ENCODE results near the gene USH1G. TPM values are rescaled to one million over a fixed set of nuclear protein-coding genes. Genes with fewer than 3 reads are reported as not detected.

The USH1G gene
- polyA plus RNA-seq, 1 donor from 2014 or later: not detected

DNA sequence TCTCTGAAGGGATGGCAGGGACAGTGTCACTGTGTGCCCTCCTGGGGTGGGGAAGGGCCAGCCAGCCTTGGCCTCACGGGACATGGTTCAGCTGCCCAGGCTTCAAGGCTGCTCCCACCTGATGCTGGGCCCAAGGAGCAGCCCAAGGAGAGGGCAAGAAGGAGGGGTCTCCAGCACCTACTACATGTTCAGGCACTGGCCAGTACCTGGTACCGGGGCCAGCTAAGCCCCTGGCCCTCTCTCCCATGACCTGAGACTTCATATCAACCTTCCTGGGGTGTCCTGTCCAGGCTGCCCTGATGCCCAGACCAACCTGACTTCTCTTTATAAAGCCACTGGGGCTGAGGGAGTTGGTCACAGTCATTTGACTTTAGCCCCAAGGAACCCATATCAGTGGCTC is 1.3 kb downstream of the USH1G start:
- Histone ChIP-seq H3K9ac (ENCODE audit: low read length) (no peak overlapping the region), H3F3A (ENCODE audit: insufficient read depth, low read length, poor library complexity, severe bottlenecking) (no peaks in the 10 kb centered on the region), H3K9me2 (ENCODE audit: insufficient read depth, low read length) (no peaks in the 10 kb centered on the region), H3K4me3 (ENCODE audit: low read length) (no peak overlapping the region), H3K9me3 (ENCODE audit: low read length) (no peaks in the 10 kb centered on the region), H4K20me1 (ENCODE audit: insufficient read depth) (no peaks in the 10 kb centered on the region), H3K27me3 (ENCODE audit: insufficient read depth, low read depth, low read length) (peaks cover 45% of the 10 kb centered on the region), H2AFZ (ENCODE audit: low read depth, low read length) (no peak overlapping the region), H3K36me3 (ENCODE audit: insufficient read depth, low read length) (no peaks in the 10 kb centered on the region), H3K4me2 (ENCODE audit: low read length) (no peak overlapping the region), H3K27ac (ENCODE audit: low read length) (no peak overlapping the region), H3K79me2 (replicated peaks; ENCODE audit: insufficient read depth, low read length) (no peaks in the 10 kb centered on the region)
- TF ChIP-seq SMC3 (conservative IDR thresholded peaks at IDR 0.05; ENCODE audit: poor library complexity) (no peak), MXI1 (conservative IDR thresholded peaks at IDR 0.05; ENCODE audit: poor library complexity, severe bottlenecking) (no peak), POLR2AphosphoS5 (IDR thresholded peaks at IDR 0.05) (no peak), EZH2 (IDR thresholded peaks at IDR 0.05; ENCODE audit: borderline replicate concordance, insufficient read depth, low read length, poor library complexity, severe bottlenecking) (no peak), RAD21 (conservative IDR thresholded peaks at IDR 0.05) (no peak), TAF1 (IDR thresholded peaks at IDR 0.05; ENCODE audit: low read depth) (no peak), CTCF (IDR thresholded peaks at IDR 0.05; ENCODE audit: poor library complexity, severe bottlenecking) (no peak), EP300 (conservative IDR thresholded peaks at IDR 0.05; ENCODE audit: poor library complexity, severe bottlenecking) (no peak)
- TF ChIP-seq, protein P1, sequence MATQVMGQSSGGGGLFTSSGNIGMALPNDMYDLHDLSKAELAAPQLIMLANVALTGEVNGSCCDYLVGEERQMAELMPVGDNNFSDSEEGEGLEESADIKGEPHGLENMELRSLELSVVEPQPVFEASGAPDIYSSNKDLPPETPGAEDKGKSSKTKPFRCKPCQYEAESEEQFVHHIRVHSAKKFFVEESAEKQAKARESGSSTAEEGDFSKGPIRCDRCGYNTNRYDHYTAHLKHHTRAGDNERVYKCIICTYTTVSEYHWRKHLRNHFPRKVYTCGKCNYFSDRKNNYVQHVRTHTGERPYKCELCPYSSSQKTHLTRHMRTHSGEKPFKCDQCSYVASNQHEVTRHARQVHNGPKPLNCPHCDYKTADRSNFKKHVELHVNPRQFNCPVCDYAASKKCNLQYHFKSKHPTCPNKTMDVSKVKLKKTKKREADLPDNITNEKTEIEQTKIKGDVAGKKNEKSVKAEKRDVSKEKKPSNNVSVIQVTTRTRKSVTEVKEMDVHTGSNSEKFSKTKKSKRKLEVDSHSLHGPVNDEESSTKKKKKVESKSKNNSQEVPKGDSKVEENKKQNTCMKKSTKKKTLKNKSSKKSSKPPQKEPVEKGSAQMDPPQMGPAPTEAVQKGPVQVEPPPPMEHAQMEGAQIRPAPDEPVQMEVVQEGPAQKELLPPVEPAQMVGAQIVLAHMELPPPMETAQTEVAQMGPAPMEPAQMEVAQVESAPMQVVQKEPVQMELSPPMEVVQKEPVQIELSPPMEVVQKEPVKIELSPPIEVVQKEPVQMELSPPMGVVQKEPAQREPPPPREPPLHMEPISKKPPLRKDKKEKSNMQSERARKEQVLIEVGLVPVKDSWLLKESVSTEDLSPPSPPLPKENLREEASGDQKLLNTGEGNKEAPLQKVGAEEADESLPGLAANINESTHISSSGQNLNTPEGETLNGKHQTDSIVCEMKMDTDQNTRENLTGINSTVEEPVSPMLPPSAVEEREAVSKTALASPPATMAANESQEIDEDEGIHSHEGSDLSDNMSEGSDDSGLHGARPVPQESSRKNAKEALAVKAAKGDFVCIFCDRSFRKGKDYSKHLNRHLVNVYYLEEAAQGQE (IDR thresholded peaks at IDR 0.05; ENCODE audit: borderline replicate concordance): no peak

DNA sequence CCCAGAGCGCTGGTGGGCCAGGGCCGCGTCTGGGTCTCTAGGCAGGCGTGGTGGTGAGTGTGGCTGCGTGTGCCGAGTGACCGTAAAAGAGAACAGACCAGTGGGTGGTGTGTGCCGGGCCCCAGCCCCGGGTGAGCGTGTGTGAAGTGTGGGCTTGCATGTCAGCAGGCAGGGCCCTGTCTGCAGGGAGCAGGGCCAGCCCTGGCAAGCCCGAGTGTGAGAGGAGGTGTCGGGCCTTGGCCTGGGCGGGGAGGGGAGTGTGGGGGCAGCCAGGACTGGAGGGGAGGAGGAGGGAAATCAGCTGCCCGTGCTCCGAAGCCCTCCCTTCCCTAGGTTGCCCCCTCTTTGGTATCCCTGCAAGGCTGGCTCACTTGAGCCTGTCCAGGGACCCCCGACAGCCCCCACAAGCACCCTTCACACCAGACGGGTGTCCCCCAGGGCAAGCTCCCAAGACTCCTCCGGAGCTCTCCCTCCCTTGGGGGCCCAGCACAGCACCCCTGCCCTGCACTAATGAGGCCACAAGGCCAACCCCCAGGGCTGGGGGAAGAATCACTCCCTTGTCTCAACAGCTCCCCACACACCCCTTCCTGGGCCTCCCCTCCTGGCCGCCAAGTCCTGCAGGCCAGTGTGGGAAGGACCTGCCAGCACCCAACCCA is 1.9 kb downstream of the USH1G start:
- TF ChIP-seq SMC3 (conservative IDR thresholded peaks at IDR 0.05; ENCODE audit: poor library complexity) (no peak), MXI1 (conservative IDR thresholded peaks at IDR 0.05; ENCODE audit: poor library complexity, severe bottlenecking) (no peak), POLR2AphosphoS5 (IDR thresholded peaks at IDR 0.05) (no peak), TAF1 (IDR thresholded peaks at IDR 0.05; ENCODE audit: low read depth) (no peak), EZH2 (IDR thresholded peaks at IDR 0.05; ENCODE audit: borderline replicate concordance, insufficient read depth, low read length, poor library complexity, severe bottlenecking) (no peak), EP300 (conservative IDR thresholded peaks at IDR 0.05; ENCODE audit: poor library complexity, severe bottlenecking) (no peak), CTCF (IDR thresholded peaks at IDR 0.05; ENCODE audit: poor library complexity, severe bottlenecking) (no peak), RAD21 (conservative IDR thresholded peaks at IDR 0.05) (no peak)
- TF ChIP-seq, protein P1 (IDR thresholded peaks at IDR 0.05; ENCODE audit: borderline replicate concordance): no peak
- Histone ChIP-seq H3K9me3 (ENCODE audit: low read length) (no peaks in the 10 kb centered on the region), H3K9me2 (ENCODE audit: insufficient read depth, low read length) (no peaks in the 10 kb centered on the region), H3K79me2 (replicated peaks; ENCODE audit: insufficient read depth, low read length) (no peaks in the 10 kb centered on the region), H3K4me3 (ENCODE audit: low read length) (no peak overlapping the region), H4K20me1 (ENCODE audit: insufficient read depth) (no peaks in the 10 kb centered on the region), H2AFZ (ENCODE audit: low read depth, low read length) (no peak overlapping the region), H3K36me3 (ENCODE audit: insufficient read depth, low read length) (no peaks in the 10 kb centered on the region), H3K9ac (ENCODE audit: low read length) (no peak overlapping the region), H3K27ac (ENCODE audit: low read length) (no peak overlapping the region), H3F3A (ENCODE audit: insufficient read depth, low read length, poor library complexity, severe bottlenecking) (no peaks in the 10 kb centered on the region), H3K4me2 (ENCODE audit: low read length) (no peak overlapping the region), H3K27me3 (ENCODE audit: insufficient read depth, low read depth, low read length) (peaks cover 40% of the 10 kb centered on the region)

Data from neural cell (in vitro differentiated cells).